Muscle layer of colon (tissue), 2 donors: ENCODE results near the gene KRTAP25-1.

Experiments used
- H3K27ac ChIP-seq: one replicate; pipeline ENCODE4 v1.7.0; 2013; ENCODE audit warnings: low read depth, mild to moderate bottlenecking, low read length, moderate library complexity
- H3K27me3 ChIP-seq, 2 donors: one replicate each; pipeline ENCODE4 v1.7.0; 2013; ENCODE audit warnings: low read length in 2 of 2, mild to moderate bottlenecking in 2 of 2; ENCODE audit not compliant: insufficient read depth in 2 of 2, control insufficient read depth in 1 of 2
- H3K36me3 ChIP-seq: one replicate; pipeline ENCODE4 v1.7.0; 2013; ENCODE audit warnings: mild to moderate bottlenecking, low read length; ENCODE audit not compliant: insufficient read depth
- H3K4me1 ChIP-seq: one replicate; pipeline ENCODE4 v1.7.0; 2013; ENCODE audit warnings: mild to moderate bottlenecking, low read length; ENCODE audit not compliant: insufficient read depth
- H3K4me3 ChIP-seq, 2 donors: one replicate each; pipeline ENCODE4 v1.7.0; 2013; ENCODE audit warnings: low read length in 2 of 2, low read depth in 1 of 2, mild to moderate bottlenecking in 1 of 2, moderate library complexity in 1 of 2
- H3K9ac ChIP-seq: one replicate; pipeline ENCODE4 v1.7.0; 2013; ENCODE audit warnings: low read length
- H3K9me3 ChIP-seq: one replicate; pipeline ENCODE4 v1.7.0; 2013; ENCODE audit warnings: mild to moderate bottlenecking, low read length
- donor health status: abdominal sarcoma.
- donor health status: Adenocarcinoma of cecum.

The KRTAP25-1 gene

DNA sequence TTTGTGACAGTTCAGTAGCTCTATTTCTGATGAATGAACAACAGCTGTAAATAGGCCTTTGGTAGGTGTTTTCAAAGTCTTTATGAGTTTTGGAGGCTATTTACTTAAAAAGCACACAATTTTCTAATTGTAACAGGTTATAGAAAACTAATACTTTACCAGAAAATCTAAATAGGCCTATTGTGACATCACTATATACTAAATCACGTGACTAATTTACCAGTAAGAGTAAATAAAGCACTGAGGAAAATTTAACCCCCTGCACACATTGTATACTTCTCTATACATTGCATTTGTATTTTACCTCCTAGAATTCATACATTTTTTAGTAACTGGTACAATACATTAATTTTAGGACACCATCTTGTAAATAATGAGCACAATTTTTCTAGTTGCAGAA lies 15.8 kb upstream of the KRTAP25-1 start:
- H3K9me3 ChIP-seq: no peaks in the 10 kb centered on the region
- no peak overlapping the region for H3K27ac ChIP-seq
- no peak overlapping the region for H3K9ac ChIP-seq
- no peak overlapping the region for H3K4me3 ChIP-seq
- H3K27me3 ChIP-seq: no peaks in the 10 kb centered on the region
- H3K36me3 ChIP-seq: no peaks in the 10 kb centered on the region
- no peaks in the 10 kb centered on the region for H3K4me1 ChIP-seq

GRCh38 chr21:30282850-30283249 lies 6.5 kb downstream of the KRTAP25-1 start, which contains the start of gene KRTAP24-1:
TSS of gene KRTAP24-1 (minus strand) at chr21:30282950. CDS start at chr21:30282932, 18 bp downstream.
- Histone ChIP-seq H3K9ac (no peak within 1 kb of the TSS), H3K4me3 (no peak within 1 kb of the TSS), H3K9me3 (no peaks in the 10 kb centered on the region), H3K36me3 (no peaks in the 10 kb centered on the region), H3K27me3 (no peaks in the 10 kb centered on the region), H3K4me1 (no peaks in the 10 kb centered on the region), H3K27ac (no peak within 1 kb of the TSS)

- no peaks in the 10 kb centered on the region for H3K4me1 ChIP-seq
- H3K9me3 ChIP-seq: no peaks in the 10 kb centered on the region
- H3K27ac ChIP-seq: no peak overlapping the region
- H3K27me3 ChIP-seq: no peaks in the 10 kb centered on the region
- no peak overlapping the region for H3K4me3 ChIP-seq
- no peaks in the 10 kb centered on the region for H3K36me3 ChIP-seq
- no peak overlapping the region for H3K9ac ChIP-seq
Measured at GRCh38 chr21:30271611-30272010, 17.7 kb downstream of the KRTAP25-1 start.

- Histone ChIP-seq H3K9ac (no peak overlapping the region), H3K9me3 (no peaks in the 10 kb centered on the region), H3K36me3 (no peaks in the 10 kb centered on the region), H3K27me3 (no peaks in the 10 kb centered on the region), H3K27ac (no peak overlapping the region), H3K4me1 (no peaks in the 10 kb centered on the region), H3K4me3 (no peak overlapping the region)
Measured at GRCh38 chr21:30271156-30271555, 18.2 kb downstream of the KRTAP25-1 start.

GRCh38 chr21:30269803-30270530 lies 19.3 kb downstream of the KRTAP25-1 start:
- Histone ChIP-seq H3K9me3 (no peaks in the 10 kb centered on the region), H3K4me3 (no peak overlapping the region), H3K27me3 (no peaks in the 10 kb centered on the region), H3K27ac (no peak overlapping the region), H3K4me1 (no peaks in the 10 kb centered on the region), H3K9ac (no peak overlapping the region), H3K36me3 (no peaks in the 10 kb centered on the region)

DNA sequence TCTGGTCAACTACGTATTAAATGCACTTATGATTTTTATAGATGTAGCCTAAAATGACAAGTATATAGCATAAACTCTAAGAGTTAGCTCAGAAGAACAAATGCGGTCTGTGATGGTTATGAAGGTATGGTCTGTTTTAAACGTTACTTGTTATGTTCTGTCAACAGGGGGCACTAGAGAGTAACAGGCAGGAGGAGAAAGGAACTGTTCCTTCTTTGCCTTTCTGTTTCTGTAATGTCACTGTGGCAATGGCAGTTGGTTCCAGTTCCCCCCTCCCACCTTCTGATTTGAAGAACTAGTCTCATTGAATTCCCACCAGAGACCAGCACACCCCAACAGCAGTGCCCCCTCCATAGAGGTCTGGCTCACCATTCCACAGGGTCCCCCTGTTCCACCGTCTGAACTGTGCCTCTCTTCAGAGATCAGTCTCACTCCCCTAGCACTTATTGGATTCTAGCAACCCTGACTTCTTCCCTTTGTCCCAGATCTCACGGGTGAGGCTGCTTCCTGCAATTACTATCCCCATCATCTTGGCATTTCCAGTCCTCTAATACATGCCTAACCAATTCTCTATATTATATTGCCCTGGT lies 20.6 kb downstream of the KRTAP25-1 start:
- Histone ChIP-seq H3K9ac (no peak overlapping the region), H3K9me3 (no peaks in the 10 kb centered on the region), H3K27ac (no peak overlapping the region)

GRCh38 chr21:30257773-30258172 lies 31.5 kb downstream of the KRTAP25-1 start:
- H3K36me3 ChIP-seq: no peaks in the 10 kb centered on the region
- no peaks in the 10 kb centered on the region for H3K27me3 ChIP-seq
- H3K4me1 ChIP-seq: no peaks in the 10 kb centered on the region
- no peak overlapping the region for H3K9ac ChIP-seq
- no peak overlapping the region for H3K4me3 ChIP-seq
- no peak overlapping the region for H3K27ac ChIP-seq
- no peaks in the 10 kb centered on the region for H3K9me3 ChIP-seq

More for the DNA sequence above, 20.6 kb downstream of the KRTAP25-1 start:
- no peaks in the 10 kb centered on the region for H3K4me1 ChIP-seq
- no peak overlapping the region for H3K4me3 ChIP-seq
- H3K27me3 ChIP-seq: no peaks in the 10 kb centered on the region
- H3K36me3 ChIP-seq: no peaks in the 10 kb centered on the region

- no peak overlapping the region for H3K27ac ChIP-seq
- no peak overlapping the region for H3K9ac ChIP-seq
- no peaks in the 10 kb centered on the region for H3K9me3 ChIP-seq
- H3K27me3 ChIP-seq: no peaks in the 10 kb centered on the region
- no peaks in the 10 kb centered on the region for H3K4me1 ChIP-seq
- H3K4me3 ChIP-seq: no peak overlapping the region
- H3K36me3 ChIP-seq: no peaks in the 10 kb centered on the region
Measured at GRCh38 chr21:30256100-30256499, 33.2 kb downstream of the KRTAP25-1 start.

DNA sequence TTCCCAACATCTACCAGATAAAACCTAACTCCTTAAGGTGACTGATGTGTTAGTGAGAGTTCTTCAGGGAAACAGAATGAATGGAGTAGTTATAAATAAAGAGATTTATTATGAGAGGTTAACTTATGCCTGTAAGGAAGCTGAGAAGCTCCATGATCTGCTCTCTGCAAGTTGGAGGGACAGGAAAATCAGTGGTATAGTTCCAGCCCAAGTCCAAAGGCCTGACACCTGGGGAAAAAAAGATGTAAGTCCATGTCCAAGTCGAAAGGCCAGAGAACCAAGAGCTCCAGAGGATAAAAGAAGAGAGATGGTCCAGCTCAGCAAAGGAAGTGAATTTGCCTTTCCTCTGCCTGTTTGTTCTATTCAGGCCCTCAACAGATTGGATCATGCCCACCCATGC lies 33.6 kb downstream of the KRTAP25-1 start:
- no peak overlapping the region for H3K4me3 ChIP-seq
- H3K4me1 ChIP-seq: no peaks in the 10 kb centered on the region
- H3K36me3 ChIP-seq: no peaks in the 10 kb centered on the region
- no peaks in the 10 kb centered on the region for H3K9me3 ChIP-seq
- H3K27me3 ChIP-seq: no peaks in the 10 kb centered on the region
- H3K9ac ChIP-seq: no peak overlapping the region
- no peak overlapping the region for H3K27ac ChIP-seq

DNA sequence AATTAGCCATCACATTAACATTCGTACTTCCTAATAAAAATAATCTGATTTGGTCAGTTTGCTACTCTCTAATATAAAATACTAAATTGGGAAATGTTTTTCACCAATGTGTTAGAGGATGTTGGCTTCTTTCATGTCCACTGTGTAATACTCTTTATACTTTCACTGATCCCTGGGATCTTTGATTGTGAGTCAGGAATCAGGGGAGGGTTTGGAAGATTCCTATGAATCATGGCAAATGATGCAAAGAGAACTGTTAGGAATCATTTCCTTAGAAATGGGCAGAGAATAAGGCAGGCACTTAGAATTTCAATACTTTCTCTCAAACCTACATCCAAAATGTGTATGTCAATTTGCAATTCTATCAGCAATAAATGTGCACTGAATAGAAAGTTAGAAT lies 37.5 kb downstream of the KRTAP25-1 start:
- no peak overlapping the region for H3K4me3 ChIP-seq
- H3K27me3 ChIP-seq: no peaks in the 10 kb centered on the region
- H3K27ac ChIP-seq: no peak overlapping the region
- H3K9me3 ChIP-seq: no peaks in the 10 kb centered on the region
- no peaks in the 10 kb centered on the region for H3K4me1 ChIP-seq
- no peaks in the 10 kb centered on the region for H3K36me3 ChIP-seq
- no peak overlapping the region for H3K9ac ChIP-seq

- Histone ChIP-seq H3K36me3 (no peaks in the 10 kb centered on the region), H3K27ac (no peak overlapping the region), H3K9ac (no peak overlapping the region), H3K4me1 (no peaks in the 10 kb centered on the region), H3K4me3 (no peak overlapping the region), H3K9me3 (no peaks in the 10 kb centered on the region), H3K27me3 (no peaks in the 10 kb centered on the region)
Measured at GRCh38 chr21:30249936-30250335, 39.4 kb downstream of the KRTAP25-1 start.

GRCh38 chr21:30248844-30249243 lies 40.5 kb downstream of the KRTAP25-1 start:
- H3K9ac ChIP-seq: no peak overlapping the region
- H3K4me3 ChIP-seq: no peak overlapping the region
- H3K36me3 ChIP-seq: no peaks in the 10 kb centered on the region
- no peaks in the 10 kb centered on the region for H3K9me3 ChIP-seq
- H3K27me3 ChIP-seq: no peaks in the 10 kb centered on the region
- H3K27ac ChIP-seq: no peak overlapping the region
- H3K4me1 ChIP-seq: no peaks in the 10 kb centered on the region
